Subcutaneous abdominal adipose tissue (tissue), 5 donors: ENCODE measurements around the gene CTDNEP1.

Source experiments
- H3K27ac ChIP-seq: one replicate; pipeline ENCODE4 v1.7.0; 2013; ENCODE audit warnings: low read depth, mild to moderate bottlenecking, inconsistent platforms, low read length, moderate library complexity
- H3K27me3 ChIP-seq, 5 donors: one replicate each; pipeline ENCODE4 v1.7.0; 2013; ENCODE audit warnings: low read length in 5 of 5, inconsistent platforms in 1 of 5; ENCODE audit not compliant: control insufficient read depth in 5 of 5, insufficient read depth in 4 of 5
- H3K36me3 ChIP-seq, 5 donors: one replicate each; pipeline ENCODE4 v1.7.0; 2013; ENCODE audit warnings: low read length in 5 of 5; ENCODE audit not compliant: control insufficient read depth in 5 of 5, insufficient read depth in 5 of 5
- H3K4me1 ChIP-seq, 5 donors: one replicate each; pipeline ENCODE4 v1.7.0; 2013; ENCODE audit warnings: low read length in 5 of 5, mild to moderate bottlenecking in 3 of 5, moderate library complexity in 1 of 5; ENCODE audit not compliant: control insufficient read depth in 5 of 5, insufficient read depth in 5 of 5
- H3K4me3 ChIP-seq, 5 donors: one replicate each; pipeline ENCODE4 v1.7.0; 2013; ENCODE audit warnings: low read length in 5 of 5, low read depth in 1 of 5
- H3K9ac ChIP-seq, 5 donors: one replicate each; pipeline ENCODE4 v1.7.0; 2013; ENCODE audit warnings: low read length in 5 of 5, mild to moderate bottlenecking in 4 of 5, moderate library complexity in 3 of 5
- H3K9me3 ChIP-seq, 5 donors: one replicate each; pipeline ENCODE4 v1.7.0; 2013; ENCODE audit warnings: low read length in 5 of 5; ENCODE audit not compliant: control insufficient read depth in 5 of 5
- donor health status: healthy.
- donor health status: healthy.
- donor health status: healthy.
- donor health status: healthy.
- donor health status: healthy.

CTDNEP1 gene

GRCh38 chr17:7281074-7281952, 29.8 kb upstream of the CTDNEP1 start, which contains the start of gene SLC2A4:
TSS of gene SLC2A4 (plus strand) at chr17:7281718. CDS start at chr17:7281935, 217 bp downstream.
- Histone ChIP-seq H3K9me3 (no peaks in the 10 kb centered on the region), H3K4me1 (peaks cover 7 to 61% (median 30%) of the 10 kb centered on the region in 5 donors), H3K9ac (peak within 1 kb of the TSS; percentile 28 to 77 (median 55)), H3K36me3 (peaks cover 0 to 28% (median 24%) of the 10 kb centered on the region in 5 donors), H3K27ac (peak within 1 kb of the TSS; percentile 90), H3K4me3 (peak within 1 kb of the TSS; percentile 54 to 69 (median 68)), H3K27me3 (peaks cover 0 to 15% (median 0%) of the 10 kb centered on the region in 5 donors)

DNA sequence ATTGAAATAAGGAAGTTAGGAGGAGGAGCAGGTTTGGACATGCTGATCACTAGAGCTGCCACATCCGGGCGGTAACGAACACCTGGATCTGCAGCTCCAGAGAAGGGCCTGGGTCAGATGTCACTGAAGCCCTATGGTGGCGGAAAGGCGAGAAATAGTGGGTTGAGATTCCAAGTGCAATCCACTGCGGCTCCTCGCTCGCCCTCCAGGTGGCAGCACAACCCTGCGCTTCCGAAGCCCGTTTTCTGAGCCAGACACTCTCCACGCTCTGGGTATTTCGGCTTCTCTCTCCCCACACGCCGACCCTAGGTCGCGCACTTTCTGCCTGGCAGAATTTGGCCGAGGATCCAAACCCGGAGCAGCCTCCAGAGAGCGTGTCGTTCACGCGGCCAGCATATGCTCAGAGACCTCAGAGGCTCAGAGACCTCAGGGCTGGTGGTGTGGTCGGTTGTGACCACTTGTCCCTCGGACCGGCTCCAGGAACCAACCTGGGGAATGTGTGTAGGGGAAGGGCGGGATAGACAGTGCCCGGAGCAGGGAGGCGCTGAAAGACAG, 29.1 kb upstream of the CTDNEP1 start:
- Histone ChIP-seq H3K27ac (peak overlapping the region; percentile 90), H3K9ac (peak overlapping the region in 4 of 5 donors; percentile 28 to 70 (median 62))

DNA sequence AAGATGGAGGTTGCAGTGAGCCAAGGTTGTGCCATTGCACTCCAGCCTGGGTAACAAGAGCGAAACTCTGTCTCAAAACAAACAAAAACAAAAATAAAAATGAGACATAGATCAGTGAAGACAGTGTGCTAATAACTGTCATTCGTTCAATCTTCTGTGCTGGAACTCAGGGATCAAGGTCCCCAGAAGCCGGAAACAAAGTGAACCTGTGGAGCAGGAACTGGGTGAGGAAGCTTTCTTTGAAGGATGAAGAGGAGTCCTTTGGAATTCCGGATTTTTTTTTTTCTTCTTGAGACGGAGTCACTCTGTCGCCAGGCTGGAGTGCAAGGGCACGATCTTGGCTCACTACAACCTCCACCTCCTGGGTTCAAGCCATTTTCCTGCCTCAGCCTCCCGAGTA, 27.9 kb upstream of the CTDNEP1 start:
- Histone ChIP-seq H3K9me3 (no peaks in the 10 kb centered on the region), H3K27me3 (peaks cover 0 to 15% (median 0%) of the 10 kb centered on the region in 5 donors), H3K9ac (no peak overlapping the region), H3K4me1 (peaks cover 7 to 47% (median 30%) of the 10 kb centered on the region in 5 donors), H3K36me3 (peaks cover 0 to 9% (median 6%) of the 10 kb centered on the region in 5 donors), H3K27ac (no peak overlapping the region), H3K4me3 (no peak overlapping the region)

More for the DNA sequence above, 29.1 kb upstream of the CTDNEP1 start:
- peaks cover 0 to 15% (median 0%) of the 10 kb centered on the region in 5 donors for H3K27me3 ChIP-seq
- no peaks in the 10 kb centered on the region for H3K9me3 ChIP-seq
- H3K4me1 ChIP-seq: peaks cover 7 to 55% (median 30%) of the 10 kb centered on the region in 5 donors
- H3K36me3 ChIP-seq: peaks cover 0 to 20% (median 17%) of the 10 kb centered on the region in 5 donors
- peak overlapping the region in 4 of 5 donors; percentile 54 to 69 (median 61) for H3K4me3 ChIP-seq

DNA sequence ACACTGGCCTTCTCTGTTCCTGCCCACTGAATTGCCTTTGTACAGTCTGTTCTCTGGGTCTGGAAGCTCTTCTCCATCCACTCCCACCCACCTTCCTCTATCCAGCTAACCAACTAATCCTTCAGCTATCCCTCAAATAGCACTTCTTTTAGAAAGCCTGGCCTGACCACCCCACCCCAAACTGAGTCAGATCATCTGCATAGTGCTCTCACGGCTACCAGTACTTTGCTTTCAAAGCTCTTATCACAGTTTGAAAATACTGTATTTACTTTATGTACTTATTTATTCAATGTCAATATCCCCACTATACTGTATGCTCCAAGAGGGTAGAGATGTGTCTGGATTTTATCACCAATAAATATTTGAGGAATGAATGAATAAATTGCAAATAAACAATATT, 15.2 kb upstream of the CTDNEP1 start:
- H3K27me3 ChIP-seq: peaks cover 0 to 19% (median 14%) of the 10 kb centered on the region in 5 donors
- H3K4me1 ChIP-seq: peaks cover 0 to 29% (median 21%) of the 10 kb centered on the region in 5 donors
- H3K36me3 ChIP-seq: no peaks in the 10 kb centered on the region
- no peak overlapping the region for H3K9ac ChIP-seq
- no peak overlapping the region for H3K27ac ChIP-seq
- no peak overlapping the region for H3K4me3 ChIP-seq
- H3K9me3 ChIP-seq: no peaks in the 10 kb centered on the region

- H3K27me3 ChIP-seq: peaks cover 0 to 22% (median 14%) of the 10 kb centered on the region in 5 donors
- H3K9ac ChIP-seq: no peak overlapping the region
- H3K4me3 ChIP-seq: peak overlapping the region in 1 of 5 donors; percentile 68
- peaks cover 0 to 46% (median 38%) of the 10 kb centered on the region in 5 donors for H3K4me1 ChIP-seq
- H3K27ac ChIP-seq: no peak overlapping the region
- no peaks in the 10 kb centered on the region for H3K9me3 ChIP-seq
- peaks cover 0 to 10% (median 7%) of the 10 kb centered on the region in 5 donors for H3K36me3 ChIP-seq
Observed at GRCh38 chr17:7263801-7264078, 12.2 kb upstream of the CTDNEP1 start.

DNA sequence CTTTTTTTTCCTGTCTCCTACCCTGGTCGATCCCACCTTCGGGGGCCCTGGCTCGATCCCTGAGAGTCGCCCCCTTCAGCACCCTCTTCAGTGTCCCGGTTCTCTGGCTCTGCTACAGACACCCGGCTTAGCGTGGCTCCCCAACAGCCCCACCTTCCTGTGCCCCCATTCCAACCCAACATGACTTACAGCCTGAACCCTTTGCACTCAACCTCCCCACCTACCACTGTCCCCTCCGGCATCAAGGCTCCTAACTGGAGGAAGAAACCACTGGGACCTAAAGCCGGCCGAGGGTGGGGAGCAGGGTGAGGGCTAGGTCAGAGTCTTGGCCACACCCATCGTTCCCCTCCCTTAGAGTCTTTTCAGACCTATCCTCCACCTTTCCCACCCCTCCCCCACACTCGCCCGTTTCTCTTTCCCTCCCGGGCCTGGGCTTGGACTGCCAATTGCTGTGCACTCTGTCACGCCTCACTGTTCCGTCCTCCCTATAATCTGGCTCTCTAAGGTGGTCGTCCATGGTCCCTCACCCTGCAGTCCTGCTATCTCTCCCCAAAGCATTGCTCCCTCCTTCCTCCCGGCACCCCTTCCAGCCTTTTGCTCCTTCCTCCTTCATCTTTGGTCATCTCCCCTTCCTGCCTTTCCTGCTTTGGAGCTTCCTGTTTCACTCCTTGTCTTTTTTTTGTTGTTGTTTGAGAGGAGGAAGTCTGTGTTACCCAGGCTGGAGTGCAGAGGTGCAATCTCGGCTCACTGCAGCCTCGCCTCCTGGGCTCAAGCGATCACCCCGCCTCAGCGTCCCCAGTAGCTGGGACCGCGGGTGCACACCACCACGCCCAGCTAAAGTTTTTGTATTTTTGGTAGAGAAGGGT, 11.6 kb upstream of the CTDNEP1 start:
- Histone ChIP-seq H3K36me3 (peaks cover 0 to 15% (median 11%) of the 10 kb centered on the region in 5 donors), H3K27ac (no peak overlapping the region), H3K9me3 (no peaks in the 10 kb centered on the region), H3K4me3 (peak overlapping the region in 4 of 5 donors; percentile 52 to 75 (median 61)), H3K27me3 (peaks cover 0 to 22% (median 14%) of the 10 kb centered on the region in 5 donors), H3K9ac (peak overlapping the region in 3 of 5 donors; percentile 21 to 35 (median 33)), H3K4me1 (peaks cover 0 to 47% (median 41%) of the 10 kb centered on the region in 5 donors)

DNA sequence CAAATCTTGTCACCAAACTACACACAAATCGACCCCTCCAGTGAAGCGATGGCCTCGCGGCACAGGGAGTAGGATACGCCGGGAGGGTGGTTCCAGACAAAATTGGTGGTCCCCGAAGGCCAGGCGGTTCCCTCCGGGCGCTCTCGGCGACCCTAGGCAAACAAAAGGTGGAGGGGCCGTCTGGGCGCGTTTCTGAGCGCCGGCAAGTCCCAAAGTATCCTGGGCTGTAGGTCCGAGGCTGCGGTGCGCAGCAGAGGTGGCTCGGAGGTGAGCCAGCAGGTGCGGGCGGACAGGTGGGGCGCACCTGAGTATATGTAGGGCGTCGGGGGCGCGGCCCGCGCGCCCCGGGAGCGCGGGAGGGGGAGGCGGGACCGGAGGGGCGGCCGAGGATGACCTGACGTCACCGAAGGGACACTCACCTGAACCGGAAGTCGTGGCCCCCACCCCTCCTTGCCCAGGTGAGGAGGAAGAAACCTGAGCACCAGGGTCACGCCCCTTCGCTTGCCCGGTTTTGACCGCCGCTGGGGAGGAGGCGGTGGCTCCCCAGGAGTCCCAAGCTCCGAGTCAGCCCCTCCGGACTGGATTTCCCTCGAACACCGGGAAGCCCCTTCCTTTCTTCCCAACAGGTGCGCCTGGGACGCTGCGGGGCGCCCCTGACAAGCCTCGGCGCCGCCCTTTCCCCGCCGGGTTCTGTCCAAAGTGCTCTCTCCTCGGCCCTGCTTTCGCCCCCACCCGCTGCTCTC, 10.8 kb upstream of the CTDNEP1 start, which contains the start of gene CLDN7:
Gene CLDN7 (minus strand): TSS at position 287 of the 743 bp plus-strand sequence. CDS start 435 bp downstream, outside the sequence.
- no peaks in the 10 kb centered on the region for H3K9me3 ChIP-seq
- peaks cover 0 to 22% (median 14%) of the 10 kb centered on the region in 5 donors for H3K27me3 ChIP-seq
- H3K4me1 ChIP-seq: peaks cover 0 to 47% (median 41%) of the 10 kb centered on the region in 5 donors
- H3K4me3 ChIP-seq: peak within 1 kb of the TSS; percentile 54 to 75 (median 62)
- peak within 1 kb of the TSS in 4 of 5 donors; percentile 21 to 67 (median 58) for H3K9ac ChIP-seq
- peaks cover 0 to 23% (median 14%) of the 10 kb centered on the region in 5 donors for H3K36me3 ChIP-seq
- H3K27ac ChIP-seq: no peak within 1 kb of the TSS

DNA sequence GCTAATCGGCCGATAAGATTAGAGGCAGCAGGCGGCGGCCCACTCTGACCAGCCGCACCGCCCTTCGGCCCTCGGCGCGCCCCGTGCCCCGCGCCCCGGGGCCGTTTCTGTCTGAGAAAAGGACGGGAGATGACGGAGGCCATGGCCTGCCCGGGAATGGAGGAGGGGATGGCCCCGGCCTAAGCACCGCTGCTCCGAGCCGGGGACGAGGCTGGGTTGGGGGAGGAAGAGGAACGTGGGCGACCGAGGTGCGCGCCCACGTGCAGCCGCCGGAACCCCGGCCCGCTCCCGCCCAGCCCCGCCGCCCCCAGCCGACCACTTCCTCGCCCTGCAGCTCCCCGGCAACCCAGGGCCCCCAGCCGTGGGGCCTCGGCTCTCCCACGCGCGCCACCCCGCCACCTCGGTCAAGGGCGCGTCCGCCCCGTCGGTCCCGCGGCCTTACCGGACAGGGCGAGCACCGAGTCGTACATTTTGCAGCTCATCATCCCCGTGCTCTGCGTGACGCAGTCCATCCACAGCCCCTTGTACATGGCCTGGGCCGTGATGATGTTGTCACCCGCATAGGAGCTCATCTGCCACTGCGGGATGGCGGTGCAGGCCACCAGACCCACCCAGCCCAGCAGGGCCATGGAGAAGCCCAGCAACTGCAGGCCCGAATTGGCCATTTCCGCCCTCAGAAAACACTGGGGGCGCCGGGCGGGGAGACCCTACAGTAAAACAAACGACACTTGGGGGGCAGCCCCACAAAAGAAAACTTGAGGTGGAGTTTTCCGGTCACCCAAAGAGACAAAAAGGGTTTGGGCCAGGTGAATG, 10.1 kb upstream of the CTDNEP1 start:
- peak overlapping the region in 4 of 5 donors; percentile 54 to 68 (median 62) for H3K4me3 ChIP-seq
- H3K9me3 ChIP-seq: no peaks in the 10 kb centered on the region
- no peak overlapping the region for H3K27ac ChIP-seq
- peaks cover 0 to 47% (median 41%) of the 10 kb centered on the region in 5 donors for H3K4me1 ChIP-seq
- peaks cover 0 to 31% (median 22%) of the 10 kb centered on the region in 5 donors for H3K36me3 ChIP-seq
- H3K27me3 ChIP-seq: peaks cover 0 to 22% (median 14%) of the 10 kb centered on the region in 5 donors
- H3K9ac ChIP-seq: peak overlapping the region in 4 of 5 donors; percentile 43 to 67 (median 58)
